Lower leg skin (tissue), 3 donors: ENCODE data around the gene BMP8A.
"Not testable (repeated sequence)": the region's sequence is repeated elsewhere in the genome, so short reads cannot be mapped to it uniquely, and the experiment has no call there.

ENCODE experiments used
- CTCF ChIP-seq, 3 donors: fragments of 450-650 bp; IDR thresholded peaks; one replicate each; pipeline ENCODE4 v1.5.1; 2016; ENCODE audit warnings: antibody characterized with exemption in 3 of 3, mild to moderate bottlenecking in 3 of 3, moderate library complexity in 2 of 3
- POLR2A ChIP-seq, 2 donors: fragments of 450-650 bp; IDR thresholded peaks; one replicate each; pipeline ENCODE4 v1.6.1; 2016 to 2017; ENCODE audit warnings: antibody characterized with exemption in 2 of 2, mild to moderate bottlenecking in 1 of 2, moderate library complexity in 1 of 2

- TF ChIP-seq POLR2A, CTCF (IDR thresholded peaks at IDR 0.05): not testable (repeated sequence)
These were observed 19.2 kb downstream of the BMP8A start for GRCh38 chr1:39510570-39511186.
